HG02973 (cell line): ENCODE results near the gene PLSCR2.
"Not testable (repeated sequence)": the region's sequence is repeated elsewhere in the genome, so short reads cannot be mapped to it uniquely, and the experiment has no call there.

ENCODE experiments used
- ATAC-seq: cut with Tn5 transposase; IDR thresholded peaks from one replicate; pipeline ENCODE4 v1.9.1; 2021; ENCODE audit warnings: moderate library complexity; ENCODE audit not compliant: unreplicated experiment

PLSCR2 gene

GRCh38 chr3:146421819-146422759, 47.3 kb downstream of the PLSCR2 start:
- ATAC-seq, result no peak

GRCh38 chr3:146416366-146416765, 53.0 kb downstream of the PLSCR2 start:
- ATAC-seq, result no peak

GRCh38 chr3:146414010-146414409, 55.4 kb downstream of the PLSCR2 start:
- ATAC-seq, result no peak

- not testable (repeated sequence) for ATAC-seq
Measured at GRCh38 chr3:146412711-146413110, 56.6 kb downstream of the PLSCR2 start.

GRCh38 chr3:146407956-146408355, 61.4 kb downstream of the PLSCR2 start:
- ATAC-seq, result no peak

GRCh38 chr3:146404436-146404835, 64.9 kb downstream of the PLSCR2 start:
- no peak for ATAC-seq

GRCh38 chr3:146403792-146404191, 65.6 kb downstream of the PLSCR2 start:
- no peak for ATAC-seq

- ATAC-seq, result no peak
Measured at GRCh38 chr3:146396792-146397191, 72.6 kb downstream of the PLSCR2 start.

- ATAC-seq, result no peak
Measured at GRCh38 chr3:146395164-146395563, 74.2 kb downstream of the PLSCR2 start.

- no peak for ATAC-seq
Measured at GRCh38 chr3:146390957-146391356, 78.4 kb downstream of the PLSCR2 start.

- no peak for ATAC-seq
Measured at GRCh38 chr3:146390006-146390772, 79.2 kb downstream of the PLSCR2 start.

- ATAC-seq, result no peak
Measured at GRCh38 chr3:146387566-146387965, 81.8 kb downstream of the PLSCR2 start.

GRCh38 chr3:146386936-146387335, 82.4 kb downstream of the PLSCR2 start:
- no peak for ATAC-seq

- ATAC-seq, result no peak
Measured at GRCh38 chr3:146384786-146385185, 84.6 kb downstream of the PLSCR2 start.
